Spinal cord (tissue), 10 donors: ENCODE results near the gene GSTK1. TPM values are rescaled to one million over a fixed set of nuclear protein-coding genes. Genes with fewer than 3 reads are reported as not detected.
A peak's percentile ranks its signal among the peaks of the same experiment; 100 is the strongest.

ENCODE experiments used
- DNase-seq, 6 donors: peaks; one replicate each; pipeline versions ENCODE4 v3.0.0 to v3.0.0-alpha.2; 2013 to 2015; ENCODE audit warnings: low spot score in 6 of 6, low read depth in 4 of 6
- H3K27ac ChIP-seq: one replicate; pipeline ENCODE4 v1.5.1; 2013; ENCODE audit warnings: low read depth, low read length, control low read depth
- H3K27me3 ChIP-seq: one replicate; pipeline ENCODE4 v1.6.1; 2013; ENCODE audit warnings: low read length; ENCODE audit not compliant: control insufficient read depth, insufficient read depth
- H3K36me3 ChIP-seq: one replicate; pipeline ENCODE4 v1.6.1; 2013; ENCODE audit warnings: low read length; ENCODE audit not compliant: control insufficient read depth, insufficient read depth
- H3K4me1 ChIP-seq: one replicate; pipeline ENCODE4 v1.6.1; 2013; ENCODE audit warnings: low read length; ENCODE audit not compliant: control insufficient read depth, insufficient read depth
- H3K4me3 ChIP-seq: one replicate; pipeline ENCODE4 v1.5.1; 2013; ENCODE audit warnings: low read depth, low read length, control low read depth
- H3K9me3 ChIP-seq: one replicate; pipeline ENCODE4 v1.6.1; 2013; ENCODE audit warnings: low read length; ENCODE audit not compliant: control insufficient read depth, insufficient read depth
- WGBS: methylation state at CpG from one replicate; pipeline ENCODE4 v1.1.5; 2013; ENCODE audit warnings: missing lambda C conversion rate; ENCODE audit not compliant: insufficient coverage; 5-methylcytosine and 5-hydroxymethylcytosine counted together
- polyA plus RNA-seq, 2 donors: library from polyadenylated mRNA; unstranded; fragments of 120-200 nt; gene quantifications; one replicate each; pipeline ENCODE4 v1.2.1, GENCODE V29; 2013; ENCODE audit not compliant: insufficient read length in 2 of 2
- total RNA-seq, 2 donors: library from RNA; depleted of rRNA in 1 of 2; stranded (reverse); fragments of 120-200 nt in 1 of 2; fragments of >200 nt in 1 of 2; gene quantifications; one replicate each; pipeline versions ENCODE4 v1.2.3 to v1.2.4, GENCODE V29; 2013 to 2014
- donor health status: healthy.

Gene GSTK1
- total and polyA plus RNA-seq, 4 donors, result 58.2 to 131 (median 88.1) TPM

DNA sequence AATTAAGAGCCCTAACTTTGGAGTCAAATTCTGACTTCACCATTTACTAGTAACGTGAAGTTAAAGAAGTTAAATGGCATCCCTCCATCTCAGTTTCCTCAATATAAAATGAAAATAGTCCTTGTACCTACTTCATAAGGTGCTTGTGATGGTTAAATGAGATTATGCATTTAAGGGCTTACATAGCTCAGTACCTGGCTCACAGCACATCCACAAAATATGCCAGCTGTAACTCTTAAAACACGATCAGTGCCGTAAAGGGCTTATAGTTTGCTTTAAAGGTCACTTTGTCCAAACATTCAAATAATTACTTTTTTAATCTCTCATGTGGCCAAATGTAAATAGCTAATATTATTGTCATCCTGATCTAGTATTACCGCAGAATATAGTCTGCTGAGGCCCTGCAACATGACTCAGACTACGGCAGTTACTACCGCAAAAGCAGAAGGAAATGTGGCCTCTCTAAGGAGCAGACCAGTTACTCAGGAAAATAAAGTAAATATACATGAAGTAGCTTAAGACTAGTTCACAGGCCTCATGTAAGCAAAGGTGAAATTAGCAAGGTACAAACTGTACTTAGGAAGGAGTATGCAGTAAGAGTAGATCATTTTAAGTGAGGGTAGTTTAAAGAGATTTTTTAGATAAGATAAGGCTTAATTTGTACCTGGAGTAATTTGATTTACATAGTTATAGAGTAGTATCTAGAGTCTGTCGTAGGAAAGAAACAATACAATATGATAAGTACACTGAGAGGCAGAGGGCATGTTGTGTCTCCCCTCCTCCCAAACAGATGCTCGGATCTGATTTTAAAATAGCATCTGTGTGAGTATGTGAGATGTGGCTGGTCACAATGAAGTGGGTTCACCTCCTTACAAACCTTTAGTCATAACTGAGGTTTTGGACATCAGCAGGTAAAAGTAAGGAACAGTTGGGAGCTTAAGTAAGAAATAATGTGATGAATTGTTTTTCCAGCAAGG, 38.0 kb downstream of the GSTK1 start:
- Histone ChIP-seq H3K36me3 (peaks cover 42% of the 10 kb centered on the region), H3K9me3 (no peaks in the 10 kb centered on the region), H3K27me3 (no peaks in the 10 kb centered on the region), H3K27ac (no peak overlapping the region), H3K4me3 (no peak overlapping the region), H3K4me1 (no peaks in the 10 kb centered on the region)
- no CpG with 5 or more reads among the region's 8 CpGs for WGBS
- no peak for DNase-seq

- WGBS, result 95% methylated on average over 8 of the region's 10 CpGs
- H3K4me1 ChIP-seq, result no peaks in the 10 kb centered on the region
- no peak for DNase-seq
Observed at GRCh38 chr7:143303733-143304132, 40.5 kb downstream of the GSTK1 start.

GRCh38 chr7:143304938-143305337, 41.7 kb downstream of the GSTK1 start:
- H3K27ac ChIP-seq, result no peak overlapping the region
- H3K9me3 ChIP-seq, result no peaks in the 10 kb centered on the region
- no peak overlapping the region for H3K4me3 ChIP-seq
- H3K27me3 ChIP-seq, result no peaks in the 10 kb centered on the region
- 94% methylated on average over 6 of the region's 6 CpGs for WGBS
- peaks cover 48% of the 10 kb centered on the region for H3K36me3 ChIP-seq
- DNase-seq, result no peak
- H3K4me1 ChIP-seq, result no peaks in the 10 kb centered on the region

More at GRCh38 chr7:143303733-143304132, 40.5 kb downstream of the GSTK1 start:
- H3K9me3 ChIP-seq, result no peaks in the 10 kb centered on the region
- H3K4me3 ChIP-seq, result no peak overlapping the region
- H3K36me3 ChIP-seq, result peaks cover 46% of the 10 kb centered on the region
- no peaks in the 10 kb centered on the region for H3K27me3 ChIP-seq
- H3K27ac ChIP-seq, result no peak overlapping the region

DNA sequence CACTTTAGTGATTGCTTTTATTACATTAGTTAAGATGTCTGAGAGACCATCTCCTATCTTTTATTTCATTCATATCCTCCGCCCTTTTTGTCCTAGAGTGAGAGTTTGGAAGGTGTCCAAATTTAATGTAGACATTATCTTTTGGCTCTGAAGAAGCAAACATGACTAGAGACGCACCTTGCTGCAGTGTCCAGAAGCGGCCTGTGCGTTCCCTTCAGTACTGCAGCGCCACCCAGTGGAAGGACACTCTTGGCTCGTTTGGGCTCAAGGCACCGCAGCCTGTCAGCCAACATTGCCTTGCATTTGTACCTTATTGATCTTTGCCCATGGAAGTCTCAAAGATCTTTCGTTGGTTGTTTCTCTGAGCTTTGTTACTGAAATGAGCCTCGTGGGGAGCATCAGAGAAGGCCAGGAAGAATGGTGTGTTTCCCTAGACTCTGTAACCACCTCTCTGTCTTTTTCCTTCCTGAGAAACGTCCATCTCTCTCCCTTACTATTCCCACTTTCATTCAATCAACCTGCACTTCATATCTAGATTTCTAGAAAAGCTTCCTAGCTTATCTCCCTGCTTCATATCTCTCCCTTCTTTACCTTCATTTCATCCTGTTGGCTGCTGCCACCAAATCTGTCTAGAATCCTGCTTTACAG, 42.3 kb downstream of the GSTK1 start:
- no peak overlapping the region for H3K4me3 ChIP-seq
- DNase-seq, result peak in 2 of 6 donors; percentile 50 to 53
- no peak overlapping the region for H3K27ac ChIP-seq
- no peaks in the 10 kb centered on the region for H3K4me1 ChIP-seq
- WGBS, result 69% methylated on average over 9 of the region's 10 CpGs
- H3K27me3 ChIP-seq, result no peaks in the 10 kb centered on the region
- H3K36me3 ChIP-seq, result peaks cover 43% of the 10 kb centered on the region
- H3K9me3 ChIP-seq, result no peaks in the 10 kb centered on the region

DNA sequence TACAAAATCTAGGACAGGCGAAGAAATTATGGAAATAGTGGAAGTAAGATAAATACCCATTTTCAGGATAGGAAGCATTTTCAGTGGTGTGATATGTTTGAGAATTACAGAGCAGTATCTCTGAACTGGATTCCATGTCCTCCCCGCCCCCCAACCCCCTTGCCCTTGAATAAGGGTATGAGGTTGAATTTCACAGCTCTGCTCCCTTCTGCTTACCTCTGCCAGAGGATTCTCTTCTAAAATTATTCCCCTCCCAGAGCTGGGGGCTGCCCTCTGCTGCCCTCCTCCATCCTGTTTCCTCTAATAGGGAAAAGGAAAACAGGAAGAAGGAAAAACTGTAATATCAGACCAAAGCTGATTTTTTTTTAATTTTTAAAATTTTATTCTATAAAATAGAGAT, 45.4 kb downstream of the GSTK1 start:
- Histone ChIP-seq H3K27me3 (no peaks in the 10 kb centered on the region), H3K27ac (no peak overlapping the region), H3K4me1 (no peaks in the 10 kb centered on the region), H3K4me3 (no peak overlapping the region), H3K36me3 (peaks cover 41% of the 10 kb centered on the region), H3K9me3 (no peaks in the 10 kb centered on the region)
- DNase-seq, result no peak
- WGBS, result 78% methylated on average over 1 of the region's 2 CpGs

- H3K9me3 ChIP-seq, result no peaks in the 10 kb centered on the region
- no peaks in the 10 kb centered on the region for H3K27me3 ChIP-seq
- H3K36me3 ChIP-seq, result peaks cover 6% of the 10 kb centered on the region
- no peak overlapping the region for H3K4me3 ChIP-seq
- no peak overlapping the region for H3K27ac ChIP-seq
- H3K4me1 ChIP-seq, result no peaks in the 10 kb centered on the region
- no peak for DNase-seq
Observed at GRCh38 chr7:143314127-143314526, 50.9 kb downstream of the GSTK1 start.

DNA sequence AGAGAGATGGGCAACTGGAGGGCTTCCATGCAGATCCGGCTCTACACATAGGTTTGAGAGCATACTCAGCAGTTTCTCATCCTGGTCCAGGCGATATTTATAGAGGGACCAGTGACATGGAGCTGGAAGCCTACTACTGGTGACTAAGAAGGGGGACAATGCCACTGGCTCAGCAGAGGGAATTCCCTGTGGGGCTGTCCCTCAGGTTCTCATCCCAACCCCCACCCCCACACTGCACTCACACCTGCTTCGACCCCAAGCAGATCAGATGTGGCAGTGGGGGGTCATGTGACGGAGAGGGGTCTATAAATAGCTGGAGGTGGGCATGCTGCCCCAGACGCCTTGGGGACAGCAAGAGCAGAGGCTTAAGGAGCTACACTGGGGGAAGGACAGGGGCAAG, 52.5 kb downstream of the GSTK1 start, which contains the start of gene CLCN1:
Gene CLCN1, plus strand, starts transcription at position 336 of the 400 bp plus-strand sequence. CDS start 102 bp downstream, outside the sequence.
- peaks cover 4% of the 10 kb centered on the region for H3K36me3 ChIP-seq
- H3K9me3 ChIP-seq, result no peaks in the 10 kb centered on the region
- no peak for DNase-seq
- no peak within 1 kb of the TSS for H3K27ac ChIP-seq
- 78% methylated on average over 4 of the region's 5 CpGs for whole genome bisulfite sequencing
- no peak within 1 kb of the TSS for H3K4me3 ChIP-seq
- no peaks in the 10 kb centered on the region for H3K4me1 ChIP-seq
- no peaks in the 10 kb centered on the region for H3K27me3 ChIP-seq

- H3K4me3 ChIP-seq, result no peak overlapping the region
- H3K27me3 ChIP-seq, result no peaks in the 10 kb centered on the region
- 95% methylated on average over 4 of the region's 4 CpGs for WGBS
- no peaks in the 10 kb centered on the region for H3K4me1 ChIP-seq
- H3K27ac ChIP-seq, result no peak overlapping the region
- no peaks in the 10 kb centered on the region for H3K9me3 ChIP-seq
- DNase-seq, result no peak
- peaks cover 4% of the 10 kb centered on the region for H3K36me3 ChIP-seq
Observed at GRCh38 chr7:143316492-143316891, 53.3 kb downstream of the GSTK1 start.

- Histone ChIP-seq H3K27ac (peak overlapping the region; percentile 33), H3K4me3 (no peak overlapping the region), H3K27me3 (no peaks in the 10 kb centered on the region), H3K9me3 (no peaks in the 10 kb centered on the region), H3K4me1 (peaks cover 6% of the 10 kb centered on the region), H3K36me3 (no peaks in the 10 kb centered on the region)
- 61% methylated on average over 3 of the region's 5 CpGs for whole genome bisulfite sequencing
- peak in 1 of 6 donors; percentile 24 for DNase-seq
Observed at GRCh38 chr7:143318661-143319060, 55.4 kb downstream of the GSTK1 start.
